IMR-90 (cell line): ENCODE measurements around the gene BICD2. TPM values are rescaled to one million over a fixed set of nuclear protein-coding genes. Genes with fewer than 3 reads are reported as not detected.
"Not testable (repeated sequence)": the region's sequence is repeated elsewhere in the genome, so short reads cannot be mapped to it uniquely, and the experiment has no call there.

Experiments
- ATAC-seq: fragments of 200-7000 bp; cut with Tn5 transposase; 2 replicates; pipeline ENCODE4 v1.9.1; 2020; ENCODE audit warnings: low read depth, mild to moderate bottlenecking, moderate library complexity
- Bru-seq: library from RNA; stranded (reverse); fragments of 400-500 nt; gene quantifications from one replicate; lab custom pipeline; 2021; lab: Mats Ljungman, UMichigan
- BruChase-seq, 2 experiments: library from RNA; stranded (reverse); fragments of 400-500 nt; gene quantifications; one replicate each; lab custom pipeline; 2021; lab: Mats Ljungman, UMichigan
- BruUV-seq: library from RNA; stranded (reverse); fragments of 400-500 nt; replicated peaks from 2 replicates; lab custom pipeline; 2021; lab: Mats Ljungman, UMichigan
- CTCF ChIA-PET: fragments of 300-600 bp; formaldehyde crosslinking; extraction: SDS; loops from one replicate; lab custom pipeline; 2021; ENCODE audit warnings: antibody characterized with exemption; lab: Yijun Ruan, JAX
- POLR2A ChIA-PET: fragments of 300-600 bp; sonication (Branson Sonifier 250); formaldehyde crosslinking; loops from one replicate; lab custom pipeline; 2022; ENCODE audit warnings: antibody characterized with exemption; ENCODE audit not compliant: unreplicated experiment; lab: Charles Lee
- DNase-seq: peaks from one replicate; pipeline ENCODE4 v3.0.0; 2013
- H2AFZ ChIP-seq: replicated peaks from 2 replicates; pipeline ENCODE3; 2013; ENCODE audit warnings: low read length, mild to moderate bottlenecking; ENCODE audit not compliant: poor library complexity
- H2AK5ac ChIP-seq: 2 replicates; pipeline ENCODE4 v1.6.1; 2013; ENCODE audit warnings: low read depth, low read length, inconsistent platforms
- H2AK9ac ChIP-seq: replicated peaks from 2 replicates; pipeline ENCODE3; 2013; ENCODE audit warnings: mild to moderate bottlenecking, low read depth, low read length, moderate library complexity; ENCODE audit not compliant: poor library complexity
- H2BK120ac ChIP-seq: 2 replicates; pipeline ENCODE4 v1.6.1; 2013; ENCODE audit warnings: low read depth, low read length, inconsistent platforms
- H2BK15ac ChIP-seq: 3 replicates; pipeline ENCODE4 v1.6.1; 2013; ENCODE audit warnings: low read depth, low read length, inconsistent platforms
- H2BK20ac ChIP-seq: 2 replicates; pipeline ENCODE4 v1.6.1; 2013; ENCODE audit warnings: low read depth, mild to moderate bottlenecking, inconsistent platforms, low read length, moderate library complexity
- H2BK5ac ChIP-seq: 2 replicates; pipeline ENCODE4 v1.6.1; 2013; ENCODE audit warnings: mild to moderate bottlenecking, low read depth, low read length, inconsistent platforms; ENCODE audit not compliant: poor library complexity, severe bottlenecking
- H3K14ac ChIP-seq: replicated peaks from 2 replicates; pipeline ENCODE4 v1.6.1; 2013; ENCODE audit warnings: low read depth, low read length, inconsistent platforms
- H3K18ac ChIP-seq: 2 replicates; pipeline ENCODE4 v1.6.1; 2013; ENCODE audit warnings: low read depth, low read length, control low read depth
- H3K23ac ChIP-seq: 2 replicates; pipeline ENCODE4 v1.6.1; 2013; ENCODE audit warnings: low read depth, low read length, inconsistent platforms
- H3K27ac ChIP-seq: 2 replicates; pipeline ENCODE4 v1.5.1; 2013; ENCODE audit warnings: mild to moderate bottlenecking, control low read depth, low read length; ENCODE audit not compliant: insufficient read depth
- H3K27me3 ChIP-seq: 2 replicates; pipeline ENCODE4 v1.6.1; 2013; ENCODE audit warnings: low read length; ENCODE audit not compliant: control insufficient read depth, insufficient read depth
- H3K36me3 ChIP-seq: 2 replicates; pipeline ENCODE4 v1.6.1; 2013; ENCODE audit warnings: low read length, mixed read lengths; ENCODE audit not compliant: control insufficient read depth, insufficient read depth
- H3K4ac ChIP-seq: 2 replicates; pipeline ENCODE4 v1.6.1; 2013; ENCODE audit warnings: low read depth, low read length, inconsistent platforms
- H3K4me1 ChIP-seq: 2 replicates; pipeline ENCODE4 v1.6.1; 2013; ENCODE audit warnings: low read length, mixed read lengths; ENCODE audit not compliant: control insufficient read depth, insufficient read depth
- H3K4me2 ChIP-seq: 2 replicates; pipeline ENCODE4 v1.6.1; 2013; ENCODE audit warnings: low read depth, mild to moderate bottlenecking, control low read depth, low read length, moderate library complexity
- H3K4me3 ChIP-seq: 2 replicates; pipeline ENCODE4 v1.5.1; 2013; ENCODE audit warnings: low read depth, mild to moderate bottlenecking, control low read depth, low read length, moderate library complexity; ENCODE audit not compliant: insufficient read depth
- H3K56ac ChIP-seq: 2 replicates; pipeline ENCODE4 v1.6.1; 2013; ENCODE audit warnings: low read length, inconsistent platforms; ENCODE audit not compliant: insufficient read depth; ENCODE audit errors: extremely low read depth
- H3K79me1 ChIP-seq, 2 experiments: 2 replicates each; pipeline ENCODE4 v1.6.1; 2013; ENCODE audit warnings: low read length in 2 of 2, inconsistent platforms in 1 of 2, low read depth in 1 of 2
- H3K9ac ChIP-seq: 2 replicates; pipeline ENCODE4 v1.6.1; 2013; ENCODE audit warnings: low read depth, low read length, control low read depth
- H3K9me1 ChIP-seq: 2 replicates; pipeline ENCODE4 v1.6.1; 2013; ENCODE audit warnings: low read length, inconsistent platforms; ENCODE audit not compliant: insufficient read depth
- H3K9me3 ChIP-seq: 2 replicates; pipeline ENCODE4 v1.6.1; 2013; ENCODE audit warnings: low read length; ENCODE audit not compliant: control insufficient read depth, insufficient read depth
- H4K20me1 ChIP-seq: 2 replicates; pipeline ENCODE4 v1.6.1; 2013; ENCODE audit warnings: low read length, inconsistent platforms; ENCODE audit not compliant: insufficient read depth
- H4K5ac ChIP-seq: 2 replicates; pipeline ENCODE4 v1.6.1; 2013; ENCODE audit warnings: mild to moderate bottlenecking, low read depth, low read length, control low read depth
- H4K8ac ChIP-seq, 2 experiments: 2 replicates each; pipeline ENCODE4 v1.6.1; 2013; ENCODE audit warnings: low read depth in 2 of 2, low read length in 2 of 2, control low read depth in 1 of 2, inconsistent platforms in 1 of 2
- H4K91ac ChIP-seq: 2 replicates; pipeline ENCODE4 v1.6.1; 2013; ENCODE audit warnings: low read depth, low read length, inconsistent platforms; ENCODE audit not compliant: insufficient read depth
- MXI1 ChIP-seq: IDR thresholded peaks from 2 replicates; pipeline ENCODE4 v1.6.1; 2012; ENCODE audit warnings: low read depth, mild to moderate bottlenecking, low read length, moderate library complexity, borderline replicate concordance
- SMC3 ChIP-seq: fragments of 150-350 bp; IDR thresholded peaks from 2 replicates; pipeline ENCODE4 v1.6.1; 2016; ENCODE audit warnings: low read depth, mild to moderate bottlenecking, antibody characterized with exemption, low read length, moderate library complexity
- WGBS, 2 experiments: methylation state at CpG; one replicate each; pipeline versions ENCODE4 v1.1.5 to v1.1.7; 2013; ENCODE audit warnings: missing lambda C conversion rate in 2 of 2; ENCODE audit not compliant: insufficient read length in 1 of 2; ENCODE audit errors: extremely low coverage in 2 of 2; 5-methylcytosine and 5-hydroxymethylcytosine counted together
- dilution Hi-C: fragments of 300-500 bp; cut with HindIII; formaldehyde crosslinking; loops from one replicate; pipeline ENCODE4 v1.14.3; 2018; ENCODE audit warnings: low sequenced_read_pairs; ENCODE audit not compliant: unreplicated experiment
- in situ Hi-C: fragments of 300-500 bp; cut with MboI; formaldehyde crosslinking; loops from 3 replicates; pipeline ENCODE4 v1.14.3; 2019; ENCODE audit warnings: low sequenced_read_pairs, inconsistent platforms, mixed read lengths
- intact Hi-C: fragments of 100-400 bp; cut with micrococcal nuclease; formaldehyde crosslinking; loops from 2 replicates; pipeline ENCODE4 v1.10.0; 2022
- long read RNA-seq: library from polyadenylated mRNA; unstranded; transcript quantifications from one replicate; pipeline ENCODE4 v2.0.0, GENCODE V29; 2021; ENCODE audit not compliant: unreplicated experiment
- polyA plus RNA-seq, 3 experiments: library from polyadenylated mRNA; depleted of rRNA; stranded (reverse); fragments of >200 nt; gene quantifications; 2 replicates each; pipeline ENCODE4 v1.2.3, GENCODE V29; 2012; ENCODE audit warnings: low replicate concordance in 1 of 3
- total RNA-seq: library from RNA; depleted of rRNA; stranded (reverse); fragments of >200 nt; gene quantifications from 2 replicates; pipeline ENCODE4 v1.2.3, GENCODE V29; 2012; rRNA removed

BICD2 gene
- total RNA-seq (35.7 and 42.2 TPM in 2 replicates), polyA plus RNA-seq (2012; rRNA removed) (21.1 and 21.5 TPM in 2 replicates), Bru-seq, nascent RNA (percentile 61 among the genes with signal in this experiment), BruChase-seq, experiment 1, labeled RNA remaining after a 6-hour chase (percentile 64 among the genes with signal in this experiment), BruChase-seq, experiment 2, labeled RNA remaining after a 2-hour chase (percentile 66 among the genes with signal in this experiment)
- polyA plus RNA-seq (2012; cell fraction: cytosol; rRNA removed): 13.1 and 22.4 TPM in 2 replicates
- 13.6 and 16.6 TPM in 2 replicates for polyA plus RNA-seq (2012; cell fraction: nucleus; rRNA removed; ENCODE audit: low replicate concordance)
- long read RNA-seq, full-length matches to known transcripts: 60 of 97 reads
- long read RNA-seq, partial matches to known transcripts: 32 of 97 reads
- long read RNA-seq, other reads (novel, unspliced or antisense): 5 of 97 reads

DNA sequence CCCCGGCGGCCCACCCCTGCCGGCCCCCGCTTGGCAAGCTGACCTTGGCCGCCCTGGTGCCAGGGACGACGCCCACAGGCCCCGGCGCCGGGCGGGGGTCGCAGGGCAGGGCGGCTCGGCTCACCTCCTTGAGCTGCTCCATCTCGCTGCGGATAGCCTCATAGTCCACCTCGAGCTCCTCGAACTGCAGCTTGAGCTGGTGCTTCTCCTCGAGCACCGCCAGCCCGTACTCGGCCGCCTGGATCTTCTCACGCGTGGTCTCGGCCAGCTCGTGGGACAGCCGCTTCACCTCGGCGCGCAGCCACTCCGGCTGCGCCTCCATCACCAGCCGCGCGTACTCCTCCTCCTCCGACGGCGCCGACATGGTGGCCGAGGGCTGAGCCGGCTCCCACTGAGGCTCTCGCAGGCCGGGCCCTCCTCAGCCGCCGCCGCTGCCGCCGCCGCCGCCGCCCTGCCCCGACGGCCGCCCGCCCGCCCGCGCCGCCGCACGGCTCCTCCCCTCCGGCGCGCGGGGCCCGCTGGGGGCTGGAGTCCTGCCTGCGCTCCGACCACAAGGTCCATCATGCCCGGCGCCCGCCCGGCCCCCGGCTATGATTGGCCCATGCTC lies at the start of gene BICD2:
Gene BICD2, minus strand, starts transcription at position 453 of the 607 bp plus-strand sequence. Its CDS starts 89 bp downstream, at position 364.
- ChIA-PET CTCF (interaction anchor here (0.6 to 1.0 kb wide), 2 partner anchors 45 to 683 kb away, joined by 3 to 4 read pairs; no protein-coding TSS in a partner anchor), POLR2A (no interaction called here)
- peak within 1 kb of the TSS; percentile 98 for H2AK9ac ChIP-seq
- H3K56ac ChIP-seq: peak within 1 kb of the TSS; percentile 90
- no peaks in the 10 kb centered on the region; the same call in 1 of the 2 replicates for H3K27me3 ChIP-seq
- H3K14ac ChIP-seq: peak within 1 kb of the TSS; percentile 95
- BruUV-seq: no TSS peak
- ATAC-seq: peak; percentile 95; the same call in 1 of the 2 replicates
- peaks cover 31% of the 10 kb centered on the region for H3K9me1 ChIP-seq
- peak within 1 kb of the TSS; percentile 88 for H3K23ac ChIP-seq
- H3K79me1 ChIP-seq: peaks cover 24 to 50% of the 10 kb centered on the region in 2 experiments
- 0% methylated on average over 28 of the region's 74 CpGs; no CpG with 5 or more reads in 1 of the 2 experiments for WGBS, 2 experiments
- dilution Hi-C loops: no loop called here
- H4K91ac ChIP-seq: peak within 1 kb of the TSS; percentile 73
- no peak within 1 kb of the TSS for H2BK15ac ChIP-seq
- peak within 1 kb of the TSS; percentile 83 for H3K27ac ChIP-seq
- H4K8ac ChIP-seq: peak within 1 kb of the TSS; percentile 58 to 85
- intact Hi-C loops: loop anchor here (5.0 kb wide), 1 partner anchor 37 kb away; no protein-coding TSS in a partner anchor
- H2BK5ac ChIP-seq: peak within 1 kb of the TSS; percentile 81
- H3K4me2 ChIP-seq: peak within 1 kb of the TSS; percentile 92
- peak within 1 kb of the TSS; percentile 73 for H3K4ac ChIP-seq
- H3K9ac ChIP-seq: peak within 1 kb of the TSS; percentile 91
- no peaks in the 10 kb centered on the region for H3K9me3 ChIP-seq
- H3K4me1 ChIP-seq: peaks cover 11% of the 10 kb centered on the region
- TF ChIP-seq MXI1: peak; percentile 42; the same call in 1 of the 2 replicates
- TF ChIP-seq SMC3: no peak
- no peak within 1 kb of the TSS for H3K18ac ChIP-seq
- H3K4me3 ChIP-seq: peak within 1 kb of the TSS; percentile 97
- in situ Hi-C loops: no loop called here
- H4K20me1 ChIP-seq: peaks cover 45% of the 10 kb centered on the region
- no peaks in the 10 kb centered on the region for H3K36me3 ChIP-seq
- no peak within 1 kb of the TSS for H2BK20ac ChIP-seq
- peak within 1 kb of the TSS; percentile 85 for H2AK5ac ChIP-seq
- H2AFZ ChIP-seq: peak within 1 kb of the TSS; percentile 99
- peak within 1 kb of the TSS; percentile 17; the same call in 1 of the 2 replicates for H4K5ac ChIP-seq
- DNase-seq: no peak
- peak within 1 kb of the TSS; percentile 38; the same call in 1 of the 2 replicates for H2BK120ac ChIP-seq

DNA sequence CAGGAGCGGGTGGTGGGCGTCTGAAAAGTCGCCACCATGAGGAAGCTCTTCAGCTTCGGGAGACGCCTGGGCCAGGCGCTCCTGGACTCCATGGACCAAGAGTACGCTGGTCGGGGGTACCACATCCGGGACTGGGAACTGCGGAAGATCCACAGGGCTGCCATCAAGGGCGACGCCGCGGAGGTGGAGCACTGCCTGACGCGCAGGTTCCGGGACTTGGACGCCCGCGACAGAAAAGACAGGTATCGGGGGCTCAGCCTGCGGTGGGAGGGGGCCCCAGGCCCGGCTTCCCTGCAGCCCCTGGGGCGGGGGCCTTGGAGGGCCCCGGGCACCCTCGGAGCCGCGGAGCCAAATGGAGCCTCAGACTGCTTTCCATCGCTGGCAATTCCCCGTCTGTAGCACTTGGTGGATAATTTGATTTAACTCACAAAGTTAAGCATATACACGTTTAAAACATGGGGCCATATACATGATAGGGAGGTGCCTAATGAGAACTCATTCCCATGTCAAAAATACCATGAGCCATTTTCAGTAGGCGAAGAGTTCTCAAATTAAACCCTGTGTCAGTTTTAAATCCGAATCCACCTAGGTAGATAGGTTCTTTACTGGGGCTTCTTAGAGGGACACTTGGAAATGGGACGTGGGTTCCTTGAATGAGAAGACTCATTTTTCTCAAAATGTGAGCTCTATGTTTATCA lies 45.1 kb upstream of the BICD2 start:
- DNase-seq, H3K4me3 ChIP-seq, H2BK20ac ChIP-seq, H3K4me1 ChIP-seq, H2AFZ ChIP-seq, H4K91ac ChIP-seq, H3K36me3 ChIP-seq, H3K4ac ChIP-seq, H3K4me2 ChIP-seq, H4K5ac ChIP-seq, H2BK5ac ChIP-seq, H2AK9ac ChIP-seq, H3K27ac ChIP-seq, BruUV-seq, H2BK120ac ChIP-seq, intact Hi-C loops, H3K14ac ChIP-seq, POLR2A ChIA-PET, H3K9me3 ChIP-seq, H4K20me1 ChIP-seq, H3K56ac ChIP-seq, H3K9ac ChIP-seq, H3K18ac ChIP-seq, H3K23ac ChIP-seq, in situ Hi-C loops, H4K8ac ChIP-seq, H3K9me1 ChIP-seq, ATAC-seq, H2BK15ac ChIP-seq, dilution Hi-C loops, H3K79me1 ChIP-seq, H2AK5ac ChIP-seq: not testable (repeated sequence)
- peaks cover 66% of the 10 kb centered on the region for H3K27me3 ChIP-seq
- CTCF ChIA-PET: interaction anchor here (1.1 kb wide), 1 partner anchor 45 kb away, joined by 4 read pairs; no protein-coding TSS in a partner anchor
- WGBS, 2 experiments: 10% methylated on average over 17 of the region's 34 CpGs; no CpG with 5 or more reads in 1 of the 2 experiments
